Jurkat, Clone E6-1 (cell line): ENCODE measurements around the gene COBL.
"Not testable (repeated sequence)": the region's sequence is repeated elsewhere in the genome, so short reads cannot be mapped to it uniquely, and the experiment has no call there.

Experiments used
- DNase-seq: peaks from one replicate; pipeline ENCODE4 v3.0.0-alpha.2; 2011; ENCODE audit warnings: low read depth, low spot score
- H3K4me3 ChIP-seq: 2 replicates; pipeline ENCODE4 v1.5.1; 2011; ENCODE audit warnings: mild to moderate bottlenecking, low read length, control low read depth, moderate library complexity

Gene COBL

GRCh38 chr7:51226916-51227535, 89.6 kb downstream of the COBL start:
- no peak for DNase-seq
- H3K4me3 ChIP-seq: no peak overlapping the region

GRCh38 chr7:51226063-51226755, 90.4 kb downstream of the COBL start:
- no peak for DNase-seq
- no peak overlapping the region for H3K4me3 ChIP-seq

GRCh38 chr7:51224811-51225595, 91.6 kb downstream of the COBL start:
- no peak for DNase-seq
- H3K4me3 ChIP-seq: no peak overlapping the region

GRCh38 chr7:51223505-51223904, 93.1 kb downstream of the COBL start:
- H3K4me3 ChIP-seq: no peak overlapping the region
- DNase-seq: no peak

- H3K4me3 ChIP-seq: no peak overlapping the region
- no peak for DNase-seq
Measured at GRCh38 chr7:51222916-51223315, 93.7 kb downstream of the COBL start.

- no peak for DNase-seq
- H3K4me3 ChIP-seq: no peak overlapping the region
Measured at GRCh38 chr7:51220226-51220625, 96.4 kb downstream of the COBL start.

- no peak for DNase-seq
- no peak overlapping the region for H3K4me3 ChIP-seq
Measured at GRCh38 chr7:51219261-51219988, 97.2 kb downstream of the COBL start.

- no peak overlapping the region for H3K4me3 ChIP-seq
- no peak for DNase-seq
Measured at GRCh38 chr7:51217804-51218203, 98.8 kb downstream of the COBL start.

- H3K4me3 ChIP-seq: no peak overlapping the region
- no peak for DNase-seq
Measured at GRCh38 chr7:51214098-51214497, 102.5 kb downstream of the COBL start.

- no peak for DNase-seq
- H3K4me3 ChIP-seq: no peak overlapping the region
Measured at GRCh38 chr7:51213618-51214017, 103.0 kb downstream of the COBL start.

- H3K4me3 ChIP-seq: no peak overlapping the region
- no peak for DNase-seq
Measured at GRCh38 chr7:51210766-51211165, 105.8 kb downstream of the COBL start.

GRCh38 chr7:51209426-51209825, 107.2 kb downstream of the COBL start:
- no peak overlapping the region for H3K4me3 ChIP-seq
- peak; percentile 18 for DNase-seq

GRCh38 chr7:51208125-51208524, 108.5 kb downstream of the COBL start:
- DNase-seq, H3K4me3 ChIP-seq: not testable (repeated sequence)

- peak; percentile 92 for DNase-seq
- no peak overlapping the region for H3K4me3 ChIP-seq
Measured at GRCh38 chr7:51198654-51199053, 118.0 kb downstream of the COBL start.

GRCh38 chr7:51190969-51191368, 125.6 kb downstream of the COBL start:
- no peak overlapping the region for H3K4me3 ChIP-seq
- no peak for DNase-seq

- no peak for DNase-seq
- H3K4me3 ChIP-seq: no peak overlapping the region
Measured at GRCh38 chr7:51189777-51190176, 126.8 kb downstream of the COBL start.

GRCh38 chr7:51188987-51189386, 127.6 kb downstream of the COBL start:
- H3K4me3 ChIP-seq: no peak overlapping the region
- DNase-seq: no peak

- H3K4me3 ChIP-seq: no peak overlapping the region
- no peak for DNase-seq
Measured at GRCh38 chr7:51187941-51188340, 128.7 kb downstream of the COBL start.

GRCh38 chr7:51186531-51186930, 130.1 kb downstream of the COBL start:
- no peak for DNase-seq
- no peak overlapping the region for H3K4me3 ChIP-seq
